Activated naive CD8-positive, alpha-beta T cell (primary cell): ENCODE data around the gene NME8.

ENCODE experiments used
- H3K27ac Mint-ChIP-seq: one replicate; pipeline ENCODE4 v1.8.0; 2021; ENCODE audit warnings: mixed read lengths
- H3K27me3 Mint-ChIP-seq: one replicate; pipeline ENCODE4 v1.8.0; 2021; ENCODE audit warnings: mixed read lengths
- H3K36me3 Mint-ChIP-seq: one replicate; pipeline ENCODE4 v1.8.0; 2021; ENCODE audit warnings: mixed read lengths
- H3K4me1 Mint-ChIP-seq: one replicate; pipeline ENCODE4 v1.8.0; 2021; ENCODE audit warnings: low read depth, mixed read lengths
- H3K4me3 Mint-ChIP-seq: one replicate; pipeline ENCODE4 v1.8.0; 2021; ENCODE audit warnings: mild to moderate bottlenecking, mixed read lengths
- H3K9me3 Mint-ChIP-seq: one replicate; pipeline ENCODE4 v1.8.0; 2021; ENCODE audit warnings: low read depth, mixed read lengths

NME8 gene

GRCh38 chr7:37943905-37944736, 95.7 kb downstream of the NME8 start:
- H3K27ac Mint-ChIP-seq, result no peak overlapping the region
- H3K4me3 Mint-ChIP-seq, result no peak overlapping the region
- no peaks in the 10 kb centered on the region for H3K9me3 Mint-ChIP-seq
- H3K36me3 Mint-ChIP-seq, result no peaks in the 10 kb centered on the region
- H3K27me3 Mint-ChIP-seq, result peaks cover 2% of the 10 kb centered on the region
- H3K4me1 Mint-ChIP-seq, result no peaks in the 10 kb centered on the region

- Mint-ChIP-seq H3K9me3 (no peaks in the 10 kb centered on the region), H3K36me3 (no peaks in the 10 kb centered on the region), H3K4me1 (no peaks in the 10 kb centered on the region), H3K27me3 (peaks cover 2% of the 10 kb centered on the region), H3K27ac (no peak overlapping the region), H3K4me3 (no peak overlapping the region)
Measured at GRCh38 chr7:37944737-37945054, 96.3 kb downstream of the NME8 start.

- no peaks in the 10 kb centered on the region for H3K9me3 Mint-ChIP-seq
- no peaks in the 10 kb centered on the region for H3K36me3 Mint-ChIP-seq
- H3K27ac Mint-ChIP-seq, result no peak overlapping the region
- H3K4me1 Mint-ChIP-seq, result no peaks in the 10 kb centered on the region
- peaks cover 2% of the 10 kb centered on the region for H3K27me3 Mint-ChIP-seq
- H3K4me3 Mint-ChIP-seq, result no peak overlapping the region
Measured at GRCh38 chr7:37945336-37945735, 96.9 kb downstream of the NME8 start.

- H3K27ac Mint-ChIP-seq, result no peak overlapping the region
- peaks cover 2% of the 10 kb centered on the region for H3K27me3 Mint-ChIP-seq
- H3K4me3 Mint-ChIP-seq, result no peak overlapping the region
- no peaks in the 10 kb centered on the region for H3K4me1 Mint-ChIP-seq
- no peaks in the 10 kb centered on the region for H3K36me3 Mint-ChIP-seq
- H3K9me3 Mint-ChIP-seq, result no peaks in the 10 kb centered on the region
Measured at GRCh38 chr7:37947138-37947940, 98.9 kb downstream of the NME8 start.

GRCh38 chr7:37947941-37948210, 99.5 kb downstream of the NME8 start:
- Mint-ChIP-seq H3K4me1 (no peaks in the 10 kb centered on the region), H3K36me3 (no peaks in the 10 kb centered on the region), H3K9me3 (no peaks in the 10 kb centered on the region), H3K27me3 (peaks cover 2% of the 10 kb centered on the region), H3K4me3 (no peak overlapping the region), H3K27ac (no peak overlapping the region)
